GM21528 (cell line): Measurements from ENCODE around the gene RETREG1.

Experiments
- ATAC-seq: cut with Tn5 transposase; IDR thresholded peaks from one replicate; pipeline ENCODE4 v1.9.1; 2021; ENCODE audit warnings: mild to moderate bottlenecking, moderate library complexity; ENCODE audit not compliant: unreplicated experiment, low FRiP score

Gene RETREG1

DNA sequence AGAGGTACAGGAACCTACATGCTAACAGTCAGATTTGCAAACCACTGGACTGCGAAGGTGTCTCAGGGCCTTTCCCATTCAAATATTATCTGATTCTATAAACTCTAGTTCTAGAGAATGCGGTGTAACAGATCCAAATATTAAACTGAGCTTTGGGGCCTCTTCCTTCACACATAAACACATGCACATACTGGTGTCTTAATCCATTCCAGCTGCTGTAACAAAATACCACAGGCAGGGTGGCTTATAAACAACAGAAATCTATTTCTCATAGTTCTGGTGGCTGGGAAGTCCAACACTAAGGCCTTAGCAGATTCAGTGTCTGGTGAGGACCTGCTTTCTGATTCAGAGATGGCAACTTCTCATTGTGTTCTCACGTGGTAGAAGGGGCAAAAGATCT is 30.2 kb downstream of the RETREG1 start:
- no peak for ATAC-seq

DNA sequence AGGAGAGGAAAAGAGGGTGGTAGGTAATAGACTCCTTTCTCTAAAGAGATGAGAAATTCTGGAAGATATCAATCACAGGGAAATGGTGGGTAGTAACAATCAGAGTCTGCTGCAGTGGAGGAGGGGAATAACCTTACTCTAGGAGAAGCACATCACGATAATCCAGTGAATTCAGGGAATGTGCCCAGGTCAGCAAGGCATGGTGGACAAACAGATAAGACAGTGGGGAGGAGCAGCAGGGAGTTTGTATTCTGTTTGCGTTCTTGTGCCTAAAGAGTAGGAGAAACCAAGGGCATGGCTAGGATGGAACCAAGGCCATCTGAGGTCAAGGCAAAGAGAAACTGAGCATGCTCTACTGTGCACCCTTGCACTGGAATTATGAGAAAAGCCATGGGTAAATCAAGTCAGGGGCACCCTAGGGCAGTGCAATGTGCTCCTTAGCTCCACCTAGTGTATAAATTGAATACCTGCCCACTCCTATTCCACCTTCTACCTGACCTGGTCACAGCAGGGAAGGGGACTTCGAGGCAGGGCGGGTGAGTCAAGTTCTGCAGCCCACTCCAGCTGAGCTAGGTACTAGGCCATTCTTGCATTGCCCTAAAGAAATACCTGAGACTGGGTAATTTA is 31.6 kb downstream of the RETREG1 start:
- ATAC-seq = no peak

DNA sequence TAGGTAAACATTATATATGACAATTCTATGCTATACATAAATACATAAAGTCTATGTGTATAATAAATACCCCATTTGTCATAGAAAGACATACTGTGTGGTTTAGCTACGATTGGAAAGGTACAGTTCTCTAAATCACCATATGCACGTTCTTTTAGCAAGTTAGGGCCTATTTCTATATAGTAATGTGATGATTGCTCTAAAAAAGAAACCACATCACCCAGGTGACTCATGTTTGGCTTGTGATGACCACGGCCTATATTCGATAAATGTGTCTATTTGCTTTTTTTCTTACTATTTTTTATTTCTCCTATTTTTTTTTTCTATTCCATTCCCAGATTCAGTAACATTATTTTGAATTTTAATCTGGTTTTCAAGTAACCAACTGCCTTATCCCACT is 34.7 kb downstream of the RETREG1 start:
- ATAC-seq = no peak

DNA sequence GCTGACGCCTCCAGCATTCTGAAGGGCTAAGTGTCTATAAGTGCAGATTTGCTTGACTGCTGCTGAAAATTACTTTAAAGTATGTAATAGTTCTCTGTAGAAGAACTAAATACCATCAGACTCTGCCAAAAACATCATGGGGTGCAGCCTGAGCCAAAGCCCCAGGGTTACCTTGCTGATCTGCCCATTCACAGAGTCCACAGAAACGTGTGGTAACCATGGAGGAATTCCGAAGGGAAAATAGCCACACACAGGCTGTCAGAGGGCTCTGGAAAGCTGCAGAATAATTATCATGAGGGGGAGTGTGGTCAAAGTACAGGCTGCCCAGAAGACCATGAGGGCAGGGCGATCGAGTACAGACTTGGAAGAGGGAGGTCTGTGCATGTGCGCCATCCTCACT is 36.4 kb downstream of the RETREG1 start:
- ATAC-seq = no peak

DNA sequence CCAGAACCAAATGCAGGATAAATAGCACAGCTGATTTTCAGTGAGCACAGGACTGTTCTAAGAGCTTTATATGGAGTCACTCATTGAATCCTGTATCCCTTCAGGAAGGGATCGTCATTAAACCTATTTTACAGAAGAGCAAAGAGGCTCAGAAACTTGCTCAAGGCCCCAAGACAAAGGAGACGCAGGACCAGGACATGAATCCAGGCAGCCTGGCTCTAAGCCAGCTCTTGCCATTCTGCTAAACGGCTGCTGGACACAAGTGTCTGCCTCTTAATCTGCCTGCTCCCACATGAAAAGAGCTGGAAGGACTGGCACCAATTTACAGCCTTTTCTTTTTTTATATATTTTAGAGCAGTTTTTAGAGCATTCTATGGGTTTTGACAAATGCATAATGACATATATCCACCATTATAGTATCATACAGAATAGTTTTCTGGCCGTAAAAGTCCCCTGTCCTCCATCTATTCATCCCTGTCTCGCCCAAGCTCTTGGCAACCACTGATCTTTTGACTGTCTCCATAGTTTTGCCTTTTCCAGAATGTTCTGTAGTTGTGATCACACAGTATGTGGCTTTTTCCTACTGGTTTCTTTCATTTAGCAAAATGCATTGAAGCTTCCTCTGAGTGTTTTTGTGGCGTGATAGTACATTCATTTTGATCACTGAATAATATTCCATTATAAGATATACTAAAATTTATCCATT is 37.5 kb downstream of the RETREG1 start:
- no peak for ATAC-seq

DNA sequence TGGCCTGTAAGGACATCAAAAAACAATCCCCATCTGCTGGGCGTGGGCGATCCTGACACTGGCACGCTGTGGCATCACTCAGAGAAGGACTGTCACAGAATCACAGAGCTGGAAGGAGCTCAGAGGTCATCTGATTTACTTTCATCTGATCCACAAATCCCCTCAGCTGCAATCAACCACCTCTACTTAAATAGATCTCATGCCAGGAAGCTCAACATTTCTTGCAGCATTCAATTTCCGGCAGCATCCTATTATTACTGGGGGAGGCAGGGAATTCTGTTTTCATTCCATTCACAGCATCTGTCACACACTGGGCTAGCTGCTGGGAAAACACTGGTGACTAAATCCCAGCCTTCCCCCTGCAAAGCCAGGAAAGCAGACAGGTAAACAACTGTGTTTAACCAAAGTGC is 38.3 kb downstream of the RETREG1 start:
- ATAC-seq = no peak

DNA sequence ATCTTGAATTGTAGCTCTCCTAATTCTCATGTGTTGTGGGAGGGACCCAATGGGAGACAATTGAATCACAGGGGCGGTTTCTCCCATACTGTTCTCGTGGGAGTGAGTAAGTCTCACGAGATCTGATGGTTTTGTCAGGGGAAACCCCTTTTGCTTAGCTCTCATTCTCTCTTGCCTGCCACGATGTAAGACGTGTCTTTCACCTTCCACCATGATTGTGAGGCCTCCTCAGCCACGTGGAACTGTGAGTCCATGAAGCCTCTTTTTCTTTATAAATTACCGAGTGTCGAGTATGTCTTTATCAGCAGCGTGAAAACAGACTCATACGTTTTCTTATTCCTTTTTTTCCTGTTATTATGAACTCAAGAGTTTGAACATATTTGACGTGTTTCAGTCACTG is 39.1 kb downstream of the RETREG1 start:
- no peak for ATAC-seq

DNA sequence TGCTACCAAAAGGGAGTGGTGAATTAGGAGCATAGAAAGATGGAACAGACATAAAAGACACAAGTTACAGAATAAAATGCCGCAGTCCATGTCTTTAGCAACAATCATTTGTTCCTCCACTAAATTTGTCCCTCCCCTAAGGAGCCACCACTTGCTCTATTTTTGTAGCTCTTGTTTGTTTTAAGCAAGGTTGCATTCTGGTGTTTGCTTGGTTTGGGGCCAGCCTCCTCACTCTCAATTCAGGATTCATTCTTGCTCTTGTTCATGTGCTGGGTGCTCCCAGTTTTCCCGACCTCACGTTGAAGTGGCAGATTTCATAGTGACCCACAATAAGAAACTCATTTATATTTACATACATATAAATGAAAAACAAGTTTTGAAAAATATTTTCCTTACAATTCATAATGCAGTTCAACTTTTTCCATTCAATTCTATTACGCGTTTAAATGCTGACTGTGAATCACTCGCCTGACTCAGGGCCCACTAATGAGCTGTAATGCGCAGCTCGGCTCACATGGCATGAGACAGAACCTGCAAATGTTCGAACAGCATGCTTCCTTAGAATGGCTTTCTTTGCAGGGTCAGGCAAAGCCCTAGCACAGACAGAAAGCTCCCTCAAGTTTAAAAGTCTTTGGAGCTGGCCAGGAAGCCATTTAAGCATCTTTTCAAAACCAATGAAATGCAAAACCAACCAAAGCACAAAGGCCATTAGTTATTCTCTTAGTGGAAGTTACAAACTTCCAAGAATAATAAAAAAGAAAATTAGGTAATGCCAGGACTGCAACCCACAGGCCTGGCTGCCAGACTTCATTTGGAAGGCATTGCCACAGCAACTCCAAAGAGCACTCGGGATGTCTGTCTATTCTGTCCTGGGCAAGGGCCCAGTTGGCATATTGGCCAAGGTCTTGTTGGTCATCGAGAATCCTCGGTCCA is 41.7 kb downstream of the RETREG1 start:
- no peak for ATAC-seq

DNA sequence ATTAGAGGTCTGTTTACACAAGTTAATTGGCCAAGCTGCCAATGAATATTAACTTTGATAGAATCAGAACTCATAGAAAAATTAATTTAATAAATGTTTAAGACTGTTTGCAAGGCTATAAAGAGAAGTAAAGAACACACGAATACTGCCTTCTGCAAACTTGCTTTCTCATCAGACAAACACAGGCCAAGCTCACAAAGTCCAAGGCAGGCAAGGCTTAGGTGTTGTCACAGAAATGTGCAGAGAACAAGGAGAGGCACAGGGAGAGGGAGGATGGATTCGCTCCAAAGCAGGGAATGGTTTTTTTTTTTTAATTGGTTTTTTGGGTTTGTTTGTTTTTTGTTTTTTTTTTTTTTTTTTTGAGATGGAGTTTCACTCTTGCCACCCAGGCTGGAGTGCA is 43.4 kb downstream of the RETREG1 start:
- no peak for ATAC-seq

DNA sequence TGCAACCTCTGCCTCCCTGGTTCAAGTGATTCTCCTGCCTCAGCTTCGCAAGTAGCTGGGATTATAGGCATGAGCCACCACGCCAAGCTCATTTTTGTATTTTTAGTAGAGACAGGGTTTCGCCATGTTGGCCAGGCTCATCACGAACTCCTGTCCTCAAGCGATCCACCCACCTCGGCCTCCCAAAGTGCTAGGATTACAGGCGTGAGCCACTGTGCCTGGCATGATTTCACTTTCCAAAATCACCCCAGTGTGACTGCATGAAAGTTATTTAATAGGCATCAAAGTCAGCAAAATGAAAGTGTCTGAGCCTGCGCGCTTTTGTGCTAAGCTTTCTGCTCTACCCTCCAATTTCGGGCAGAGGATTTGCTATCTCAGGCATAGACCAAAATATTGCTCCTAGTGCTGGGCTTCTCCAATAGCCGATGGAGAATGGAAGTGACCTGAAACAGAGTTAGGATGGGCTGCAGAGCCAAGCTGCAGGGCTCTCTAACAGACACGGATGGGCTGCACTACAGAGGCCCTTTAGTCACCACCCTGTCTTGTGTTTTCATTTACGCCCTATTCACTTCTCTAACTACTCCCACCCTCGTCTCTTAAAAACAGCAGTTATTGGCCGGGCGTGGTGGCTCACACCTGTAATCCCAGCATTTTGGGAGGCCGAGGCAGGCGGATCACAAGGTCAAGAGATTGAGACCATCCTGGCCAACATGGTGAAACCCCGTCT is 44.3 kb downstream of the RETREG1 start:
- ATAC-seq = no peak

DNA sequence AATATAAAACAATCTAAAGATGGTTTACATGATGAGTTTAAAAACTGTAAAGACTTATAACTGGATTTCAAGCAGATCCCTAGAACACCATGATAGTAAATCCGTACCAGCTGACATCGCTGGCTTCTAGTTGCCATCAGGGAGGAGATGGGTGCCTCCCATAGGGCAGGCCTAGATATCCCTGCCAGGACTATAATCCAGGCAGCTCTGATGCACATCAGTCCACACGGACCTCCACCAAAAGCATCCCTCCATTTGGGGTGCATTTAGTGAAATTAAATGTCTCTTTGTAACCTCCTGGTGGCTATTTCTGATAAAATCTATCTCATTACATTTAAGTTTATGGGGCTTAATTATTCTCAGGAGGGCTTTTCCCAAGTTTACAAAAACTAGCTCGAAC is 45.8 kb downstream of the RETREG1 start:
- ATAC-seq = no peak

DNA sequence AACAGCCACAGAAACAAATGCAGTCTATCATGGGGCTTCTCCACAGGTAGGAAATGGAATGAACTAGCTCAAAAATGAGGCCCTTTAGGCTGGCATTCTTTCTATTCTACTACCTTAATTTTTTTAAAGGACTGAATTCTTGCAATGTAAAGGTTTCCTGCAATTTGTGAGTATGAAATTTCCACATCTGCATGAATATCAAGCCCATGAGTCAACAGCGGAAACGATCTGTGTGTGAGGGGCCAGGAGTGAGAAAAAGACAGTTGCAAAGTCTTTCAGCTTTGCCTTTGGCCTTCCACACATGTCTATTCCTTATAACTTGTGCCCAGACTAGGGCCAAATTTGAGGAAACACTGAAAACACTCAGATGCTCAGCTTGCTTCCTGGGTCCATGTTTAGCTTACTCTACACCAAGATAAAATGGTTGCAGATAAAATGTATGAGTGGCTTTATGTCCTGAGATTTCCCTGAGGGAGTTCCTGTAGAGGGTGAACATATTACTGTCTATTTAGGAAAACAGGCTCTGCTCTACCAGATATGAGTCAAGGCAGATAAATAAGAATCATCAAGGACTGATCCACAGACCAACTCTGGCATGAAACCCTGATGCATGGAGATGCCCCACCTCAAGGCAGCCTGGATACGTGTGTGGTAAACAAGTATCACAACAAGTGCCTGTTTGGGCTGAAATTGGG is 46.5 kb downstream of the RETREG1 start:
- ATAC-seq = no peak

DNA sequence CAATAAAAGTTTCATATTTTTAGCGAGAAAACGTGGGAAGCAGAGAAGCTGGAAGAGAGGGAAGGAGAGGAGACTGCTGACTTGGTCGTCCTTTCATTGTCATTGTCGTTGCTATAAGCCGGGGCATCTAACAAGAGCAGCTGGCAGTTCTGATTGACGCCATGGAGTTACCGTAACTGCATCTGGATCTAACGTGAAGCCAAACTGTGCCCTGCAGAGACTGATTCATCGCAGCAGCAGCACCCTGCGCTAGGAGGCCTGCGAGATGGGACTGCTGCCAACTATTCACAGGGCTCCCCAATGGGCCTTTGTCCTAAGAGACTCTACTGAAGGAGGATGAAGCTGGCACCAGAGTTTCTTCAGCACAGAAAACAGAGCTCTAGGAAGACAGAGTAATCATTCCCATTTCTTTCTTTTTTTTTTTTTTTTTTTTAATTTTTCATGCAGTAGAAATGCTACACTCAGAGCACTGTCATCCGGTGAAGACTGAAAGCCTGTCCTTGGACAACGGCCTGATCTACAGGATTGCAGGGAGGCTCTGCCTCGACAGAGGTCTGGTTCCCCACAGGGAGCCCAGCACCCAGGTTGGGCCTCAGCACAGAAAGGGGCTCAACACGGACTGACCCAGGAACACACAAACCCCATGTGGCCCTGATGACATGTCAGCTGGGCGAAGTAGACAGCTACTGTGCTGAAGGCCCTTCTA is 47.8 kb downstream of the RETREG1 start:
- ATAC-seq = no peak

DNA sequence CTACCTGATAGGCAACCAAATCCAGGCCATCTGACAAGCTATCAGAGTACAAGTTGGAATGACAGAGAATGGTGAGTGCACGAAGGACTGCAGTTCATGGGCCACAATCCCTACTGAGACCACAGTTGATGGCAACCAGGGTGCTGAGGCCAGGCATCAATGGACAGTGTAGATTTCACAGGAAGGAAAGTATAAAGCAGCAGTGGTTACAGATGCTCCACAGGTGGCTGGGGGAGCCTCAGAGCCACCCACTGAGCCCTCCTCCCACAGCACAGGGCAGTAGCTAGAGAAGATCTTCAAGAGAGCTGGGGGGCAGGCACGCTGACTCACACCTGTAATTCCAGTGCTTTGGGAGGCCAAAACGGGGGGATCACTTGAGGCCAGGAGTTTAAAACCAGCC is 49.4 kb downstream of the RETREG1 start:
- no peak for ATAC-seq

DNA sequence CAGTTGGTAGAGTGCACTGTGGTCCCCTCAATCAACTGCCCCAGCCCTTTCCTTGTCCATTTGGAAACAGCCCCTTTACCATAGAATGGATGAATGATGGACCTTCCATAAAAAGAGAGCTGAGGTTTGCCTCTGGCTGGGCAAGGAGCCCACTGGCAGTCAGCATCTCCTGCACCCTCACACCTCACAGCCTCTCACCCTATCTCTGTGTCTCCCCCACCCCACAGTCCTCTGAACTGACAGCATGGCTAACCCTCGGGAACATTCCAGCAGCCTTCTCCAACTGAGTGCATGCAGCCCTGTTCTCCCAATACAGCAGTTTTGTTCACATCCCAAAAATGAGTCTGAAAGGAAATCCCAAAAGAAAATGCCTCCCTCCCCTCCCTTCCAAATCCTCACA is 51.7 kb downstream of the RETREG1 start:
- ATAC-seq = no peak

DNA sequence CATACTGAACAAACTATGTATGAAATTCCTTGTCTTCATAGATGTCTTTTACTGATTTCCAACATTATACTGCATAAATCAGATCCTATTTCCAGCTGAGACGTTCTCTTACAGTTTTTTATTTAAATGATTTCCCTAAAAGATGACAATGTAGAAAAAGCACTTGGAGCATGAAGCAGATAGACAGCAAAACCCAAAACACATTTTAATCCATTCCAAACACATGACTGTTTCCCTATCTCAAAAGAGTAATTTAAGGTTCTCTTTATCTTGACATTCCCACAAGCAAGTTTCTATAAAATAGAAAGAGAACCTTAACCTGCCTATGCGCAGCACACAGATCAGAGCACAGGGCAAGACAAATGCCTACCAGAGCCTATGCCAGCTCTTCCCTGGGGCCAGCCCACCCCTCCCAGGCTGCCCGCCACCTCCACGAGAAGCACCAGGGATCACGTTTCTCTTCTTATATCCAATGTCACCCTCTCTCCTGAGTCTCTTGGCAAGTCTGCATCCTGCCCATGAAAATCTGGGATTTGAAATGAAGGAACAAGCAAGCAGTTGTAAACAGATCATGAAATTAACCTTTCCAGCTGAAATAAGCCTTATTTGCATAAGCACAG is 52.4 kb downstream of the RETREG1 start:
- no peak for ATAC-seq

DNA sequence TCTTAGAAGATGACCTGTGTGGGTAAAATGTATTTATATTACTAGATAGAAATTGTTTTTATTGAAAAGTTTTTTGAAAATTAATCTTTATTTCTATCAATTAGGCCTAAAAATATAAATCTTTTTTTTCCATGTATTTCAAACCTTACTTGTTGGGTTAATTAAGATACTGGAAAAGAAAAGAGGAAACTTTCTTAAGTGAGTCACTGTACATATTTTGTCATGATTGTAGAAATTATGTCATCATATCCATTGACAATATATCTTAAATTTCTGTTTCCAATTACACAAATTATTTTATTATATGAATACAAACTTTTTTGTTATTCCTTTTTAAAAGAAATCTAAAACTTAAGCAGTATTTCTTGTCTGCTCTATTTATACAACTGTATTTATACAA is 53.1 kb downstream of the RETREG1 start:
- no peak for ATAC-seq

DNA sequence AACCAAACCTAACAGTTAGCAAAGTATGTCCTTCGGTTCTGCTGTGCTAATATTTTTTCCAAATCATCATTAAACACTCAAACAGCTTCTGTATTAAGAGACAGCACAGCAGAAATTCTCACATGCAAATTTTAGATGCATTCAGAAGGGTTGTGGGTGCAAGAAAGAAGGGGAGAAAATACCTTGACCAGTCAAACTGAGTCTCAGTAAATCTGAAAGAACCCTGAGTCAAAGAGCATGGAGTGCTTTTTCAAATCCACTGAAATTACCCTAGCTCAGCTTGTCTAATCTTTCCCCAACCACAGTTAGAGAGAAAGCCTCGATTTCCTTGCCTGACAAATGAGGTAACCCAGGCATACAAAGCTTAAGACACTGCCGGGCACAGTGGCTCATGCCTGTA is 55.1 kb downstream of the RETREG1 start:
- ATAC-seq = no peak

DNA sequence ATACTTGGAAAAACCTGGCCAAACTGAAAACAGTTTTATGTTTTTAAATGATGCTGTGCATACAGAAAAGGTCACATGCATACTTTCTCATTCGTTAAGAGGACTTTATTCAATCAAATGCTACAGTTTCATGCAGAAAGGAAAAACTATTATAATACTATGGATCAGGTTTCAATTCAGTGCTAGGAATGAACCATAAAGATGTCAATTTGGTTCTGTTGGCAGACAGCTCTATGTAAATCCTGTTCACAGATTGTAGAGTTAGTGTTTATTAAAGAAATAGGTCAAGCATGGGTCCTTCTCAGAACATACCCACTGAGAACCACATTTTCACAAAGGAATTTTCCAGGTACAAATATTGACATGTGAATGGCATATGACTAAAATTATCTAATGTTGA is 57.1 kb downstream of the RETREG1 start:
- no peak for ATAC-seq
